Fibroblast of gingiva (primary cell): ENCODE measurements around the gene FAM3B.

Experiments used
- DNase-seq: peaks from one replicate; pipeline ENCODE4 v3.0.0-alpha.2; 2011; ENCODE audit warnings: low read depth

The FAM3B gene

DNA sequence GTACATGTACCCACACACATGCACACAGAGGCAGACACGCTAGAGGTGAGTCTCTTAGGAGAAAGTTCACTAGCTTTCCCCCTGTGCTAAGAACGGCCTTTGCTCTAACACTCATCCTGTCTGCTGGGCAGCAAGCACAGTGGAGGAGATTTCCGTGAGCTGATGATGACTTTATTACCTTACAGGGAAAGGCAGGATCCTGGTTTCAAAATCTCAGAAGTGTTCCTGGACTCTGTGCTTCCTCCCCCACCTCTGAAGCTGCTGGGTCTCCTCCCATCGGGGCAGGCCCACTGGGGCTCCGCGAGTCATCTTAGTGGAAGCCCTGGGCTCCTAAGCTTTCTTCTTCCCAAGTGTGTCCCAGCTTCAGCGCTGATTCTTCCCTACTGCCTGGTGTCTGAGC lies 2.7 kb downstream of the FAM3B start:
- DNase-seq = no peak

DNA sequence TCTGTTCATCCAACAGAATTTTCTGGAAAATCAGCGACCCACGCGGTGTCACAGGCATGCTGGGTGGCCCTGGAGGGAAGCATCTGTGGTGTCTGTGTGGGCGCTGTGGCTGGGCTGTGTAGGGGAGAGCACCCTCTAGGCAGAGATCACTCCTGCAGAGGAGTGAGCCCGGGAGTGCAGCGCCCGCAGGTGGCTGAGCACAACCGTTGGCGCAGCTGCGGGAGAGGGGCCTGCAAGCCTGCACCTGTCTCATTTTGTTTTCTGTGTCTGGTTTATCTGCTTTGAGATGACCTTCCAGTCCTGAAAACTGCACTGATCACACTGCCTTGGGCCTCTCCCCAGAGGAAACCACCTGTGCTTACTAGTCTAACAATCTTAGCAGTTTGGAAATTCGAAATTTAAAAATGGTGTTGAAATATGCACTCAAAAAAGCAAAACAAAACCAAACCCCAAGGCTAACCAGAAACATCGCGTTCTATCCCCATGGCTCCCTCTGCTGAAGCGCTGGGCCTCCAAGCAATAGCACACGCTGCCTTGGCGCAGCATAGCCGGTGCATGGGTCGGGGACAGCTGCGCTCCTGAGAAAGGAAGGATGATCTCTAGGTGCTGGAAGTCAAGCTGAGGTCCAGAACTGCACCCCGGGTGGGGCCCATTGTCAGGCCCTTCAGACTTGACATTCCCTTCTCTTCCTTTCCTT lies 4.8 kb downstream of the FAM3B start:
- no peak for DNase-seq

- no peak for DNase-seq
Measured at GRCh38 chr21:41321908-41322495, 5.4 kb downstream of the FAM3B start.

GRCh38 chr21:41322496-41323382 lies 6.1 kb downstream of the FAM3B start:
- no peak for DNase-seq

DNA sequence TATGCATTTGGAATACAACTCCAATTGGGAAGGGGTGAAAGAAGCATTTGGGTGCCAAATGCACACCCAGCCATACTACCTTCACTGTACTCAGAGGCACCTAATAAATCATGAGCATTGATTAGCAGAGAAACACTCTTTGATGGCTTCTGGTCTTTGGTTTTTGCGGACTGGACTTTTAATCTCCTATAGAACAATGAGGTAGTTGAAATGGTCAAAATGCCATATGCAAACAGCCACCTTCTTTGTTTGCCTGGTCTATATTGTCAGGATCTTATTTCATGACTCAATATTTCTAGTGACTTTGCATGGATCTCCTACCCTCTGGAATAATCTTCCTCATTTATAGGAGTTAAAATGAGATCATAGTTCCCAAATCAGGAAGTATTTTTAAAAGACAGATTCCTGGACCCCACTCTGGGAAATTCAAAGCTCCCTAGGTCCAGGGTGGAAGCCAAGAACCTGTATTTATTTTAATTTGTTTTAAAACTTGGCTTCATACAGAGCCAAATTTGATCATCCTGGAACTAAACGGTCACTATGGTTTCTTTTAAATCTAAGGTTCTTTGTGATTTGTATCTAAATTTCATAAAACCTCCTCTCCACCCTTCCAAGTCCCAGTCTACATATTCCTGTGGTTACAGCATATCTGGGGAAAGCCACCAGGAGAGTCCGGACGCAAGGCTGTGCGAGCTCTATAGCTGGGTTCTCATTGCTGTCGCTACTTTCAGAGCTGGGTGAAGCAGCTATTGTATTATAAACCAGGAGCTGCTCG lies 8.7 kb downstream of the FAM3B start:
- no peak for DNase-seq

- DNase-seq = no peak
Measured at GRCh38 chr21:41326414-41327080, 9.9 kb downstream of the FAM3B start.

GRCh38 chr21:41327753-41328152 lies 11.2 kb downstream of the FAM3B start:
- no peak for DNase-seq

DNA sequence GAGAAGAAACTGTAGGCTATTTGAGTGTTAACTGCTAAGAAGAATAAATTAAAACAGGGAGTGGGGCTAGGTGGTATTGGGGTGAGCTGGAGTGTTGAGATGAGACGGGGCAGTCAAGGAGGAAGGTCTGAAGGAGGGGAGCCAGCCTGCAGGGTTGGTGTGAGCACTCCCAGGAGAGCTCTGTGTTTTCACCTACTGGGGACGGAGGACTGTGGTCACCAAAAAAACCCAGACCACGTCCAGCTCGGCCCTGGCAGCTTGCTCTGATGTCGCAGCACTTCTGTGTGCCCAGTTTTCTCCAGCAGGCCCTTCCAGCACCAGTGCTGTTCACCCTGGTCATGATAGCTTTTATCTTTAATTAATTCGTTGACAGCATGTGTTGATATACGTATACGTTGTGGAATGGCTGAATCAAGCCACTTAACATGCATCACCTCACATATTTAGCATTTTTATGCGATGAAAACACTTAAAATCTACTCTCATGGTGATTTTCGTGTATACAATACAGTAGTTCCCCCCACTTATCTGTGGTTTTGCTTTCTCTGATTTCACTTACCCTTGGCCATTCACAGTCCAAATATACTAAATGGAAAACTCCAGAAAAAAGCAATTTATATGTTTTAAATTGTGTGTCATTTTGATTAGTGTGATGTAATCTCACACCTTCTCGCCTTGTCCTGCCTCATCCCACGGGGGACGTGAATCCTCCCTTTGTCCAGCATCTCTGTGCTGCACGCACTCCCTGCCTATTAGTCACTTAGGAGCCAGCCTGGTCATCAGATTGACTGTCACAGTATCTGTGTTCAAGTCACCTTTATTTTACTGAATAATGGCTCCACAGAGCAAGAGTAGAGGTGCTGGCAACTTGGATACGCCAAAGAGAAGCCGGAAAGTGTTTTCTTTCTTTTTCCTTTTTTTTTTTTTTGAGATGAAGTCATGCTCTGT lies 12.3 kb downstream of the FAM3B start:
- no peak for DNase-seq

- no peak for DNase-seq
Measured at GRCh38 chr21:41333752-41334151, 17.2 kb downstream of the FAM3B start.

DNA sequence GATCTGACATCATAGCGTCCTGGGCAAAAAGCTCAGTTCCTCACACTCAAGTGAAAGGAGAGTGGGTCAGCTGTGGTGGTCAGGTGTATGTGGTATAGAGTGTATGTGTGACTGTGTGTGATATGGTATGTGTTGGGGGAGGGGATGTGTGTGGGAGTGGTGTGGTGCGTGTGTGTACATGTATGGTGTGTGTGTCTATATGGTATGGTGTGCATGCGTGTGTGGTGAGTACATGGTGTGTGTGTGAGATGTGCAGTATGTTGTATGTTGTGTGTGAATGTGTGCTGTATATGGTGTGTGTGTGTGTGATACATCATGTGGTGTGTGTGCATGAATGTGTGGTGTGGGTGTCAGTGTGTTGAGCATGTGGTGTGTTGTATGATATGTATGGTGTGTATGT lies 20.9 kb downstream of the FAM3B start:
- DNase-seq = no peak

GRCh38 chr21:41338455-41338854 lies 21.9 kb downstream of the FAM3B start:
- no peak for DNase-seq

GRCh38 chr21:41342035-41342434 lies 25.4 kb downstream of the FAM3B start:
- no peak for DNase-seq

- DNase-seq = no peak
Measured at GRCh38 chr21:41344146-41344545, 27.5 kb downstream of the FAM3B start.

DNA sequence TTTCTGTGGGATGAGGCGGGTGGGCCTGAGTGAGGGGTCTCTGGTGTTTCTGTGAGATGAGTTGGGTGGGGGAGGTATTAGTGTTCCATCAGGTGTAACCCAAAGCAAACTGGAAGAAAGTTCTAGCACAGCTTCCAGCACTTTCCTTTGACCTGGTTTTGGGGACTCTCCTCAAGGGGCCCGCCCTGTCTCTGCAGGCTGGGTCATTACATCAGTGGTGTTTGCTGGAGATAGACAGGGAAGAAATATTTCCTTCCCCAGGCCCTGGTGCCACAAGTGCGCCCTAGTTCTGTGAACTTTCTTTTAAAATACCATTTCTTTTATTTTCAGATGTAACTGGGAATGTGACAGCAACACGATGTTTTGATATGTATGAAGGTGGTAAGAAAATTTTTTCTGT lies 28.8 kb downstream of the FAM3B start:
- DNase-seq = no peak

GRCh38 chr21:41345934-41346685 lies 29.5 kb downstream of the FAM3B start:
- no peak for DNase-seq

DNA sequence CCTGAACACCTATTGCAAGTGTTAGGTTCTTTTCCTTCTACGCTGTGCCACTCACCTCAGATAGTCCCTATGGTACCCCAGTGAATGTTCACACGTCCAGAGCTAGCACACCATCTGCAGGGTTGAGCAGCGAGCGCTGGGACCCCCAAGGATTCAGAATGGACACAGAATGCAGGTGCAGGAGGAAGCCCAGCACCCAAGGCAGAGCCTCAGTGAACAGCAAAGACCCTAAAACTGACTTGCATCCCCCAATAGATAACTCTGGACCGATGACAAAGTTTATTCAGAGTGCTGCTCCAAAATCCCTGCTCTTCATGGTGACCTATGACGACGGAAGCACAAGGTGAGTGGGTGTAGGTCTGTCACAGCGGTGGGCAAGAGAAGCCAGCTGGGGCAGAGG lies 30.2 kb downstream of the FAM3B start:
- no peak for DNase-seq

GRCh38 chr21:41348434-41348833 lies 31.8 kb downstream of the FAM3B start:
- DNase-seq = no peak

- DNase-seq = no peak
Measured at GRCh38 chr21:41349126-41349525, 32.5 kb downstream of the FAM3B start.

DNA sequence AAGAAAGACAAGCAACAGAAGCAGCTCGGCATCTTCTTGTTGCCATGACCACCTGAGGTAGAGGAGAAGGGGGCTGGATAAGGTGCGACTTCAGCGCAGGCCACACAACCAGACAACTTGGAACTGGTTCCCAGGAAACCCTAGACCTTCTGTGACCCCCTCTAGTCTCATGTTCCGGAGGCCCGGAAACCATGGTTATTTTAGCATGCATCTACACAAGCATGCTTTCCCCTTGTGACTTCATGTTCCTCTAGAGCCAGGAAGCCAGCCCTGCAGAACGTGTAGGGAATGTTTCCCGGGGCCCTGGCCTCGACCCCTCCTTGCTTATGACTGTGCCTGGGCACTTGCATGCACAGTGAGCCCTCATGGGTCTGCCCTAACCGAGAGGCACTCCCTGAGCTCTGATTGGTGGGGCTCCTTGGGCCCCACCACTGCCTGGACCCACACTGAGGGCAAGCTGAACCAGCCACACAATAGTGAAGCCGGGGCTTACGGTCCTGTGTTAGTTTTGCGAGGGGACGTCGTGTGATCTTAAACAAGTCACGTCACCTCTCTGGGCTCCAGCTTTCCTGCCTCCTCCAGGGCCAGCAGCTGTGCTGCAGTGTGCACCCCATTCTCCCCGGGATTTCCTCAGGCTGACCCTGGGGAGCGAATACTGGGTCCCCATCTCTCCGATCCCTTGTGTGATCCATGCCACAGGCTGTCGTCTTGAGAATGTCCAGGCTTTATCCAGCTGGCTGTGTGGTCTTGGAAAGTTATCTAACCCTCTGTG lies 33.2 kb downstream of the FAM3B start:
- DNase-seq = no peak
